Transverse colon (tissue), 3 donors: Measurements from ENCODE around the gene SLC17A5.

Source experiments
- POLR2A ChIP-seq: fragments of 450-650 bp; IDR thresholded peaks from one replicate; pipeline ENCODE4 v1.6.1; 2016; ENCODE audit warnings: antibody characterized with exemption, mild to moderate bottlenecking, moderate library complexity
- TF ChIP-seq, protein P1 (sequence below), 5 experiments: fragments of 200-600 bp in 3 of 5; fragments of 450-650 bp in 2 of 5; sonication (generic) in 3 of 5; IDR thresholded peaks; 1 replicate in 2 of 5; 2 replicates in 3 of 5; pipeline ENCODE4 v1.5.1; 2016 to 2017; ENCODE audit warnings: antibody characterized with exemption in 5 of 5, inconsistent platforms in 3 of 5, mild to moderate bottlenecking in 2 of 5, moderate library complexity in 1 of 5

DNA sequence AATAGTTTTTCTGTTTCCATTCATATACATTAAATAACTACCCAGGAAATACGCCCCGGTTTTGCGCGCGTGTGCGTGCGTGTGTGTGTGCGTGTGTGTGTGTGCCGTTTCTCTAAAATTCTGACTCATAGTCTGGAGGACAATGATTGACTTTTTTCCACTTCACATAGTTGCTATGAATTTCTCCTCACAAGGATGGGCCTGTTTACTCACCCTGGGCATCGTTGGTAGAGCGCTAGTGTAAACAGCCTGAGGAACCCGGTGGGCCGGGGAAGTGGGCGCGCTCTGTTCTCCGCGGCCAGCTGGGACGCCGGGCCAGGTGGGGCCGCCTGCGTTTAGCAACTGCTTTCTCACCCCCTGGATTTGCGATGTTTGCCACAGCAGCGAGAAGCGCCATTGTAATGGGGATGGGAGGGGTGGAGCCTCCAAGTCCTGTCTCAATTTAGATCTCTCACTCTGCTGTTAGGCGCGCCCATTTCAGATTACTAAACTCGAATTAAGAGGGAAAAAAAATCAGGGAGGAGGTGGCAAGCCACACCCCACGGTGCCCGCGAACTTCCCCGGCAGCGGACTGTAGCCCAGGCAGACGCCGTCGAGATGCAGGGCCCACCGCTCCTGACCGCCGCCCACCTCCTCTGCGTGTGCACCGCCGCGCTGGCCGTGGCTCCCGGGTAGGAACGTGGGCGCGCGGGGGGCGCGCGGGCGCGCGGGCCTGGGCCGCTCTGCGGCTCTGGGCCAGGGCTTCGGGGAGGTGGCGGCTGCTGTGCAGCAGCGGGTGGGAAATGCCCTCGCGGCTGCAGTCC lies 42.0 kb upstream of the SLC17A5 start, which contains the start of gene CD109:
- TF ChIP-seq, protein P1, sequence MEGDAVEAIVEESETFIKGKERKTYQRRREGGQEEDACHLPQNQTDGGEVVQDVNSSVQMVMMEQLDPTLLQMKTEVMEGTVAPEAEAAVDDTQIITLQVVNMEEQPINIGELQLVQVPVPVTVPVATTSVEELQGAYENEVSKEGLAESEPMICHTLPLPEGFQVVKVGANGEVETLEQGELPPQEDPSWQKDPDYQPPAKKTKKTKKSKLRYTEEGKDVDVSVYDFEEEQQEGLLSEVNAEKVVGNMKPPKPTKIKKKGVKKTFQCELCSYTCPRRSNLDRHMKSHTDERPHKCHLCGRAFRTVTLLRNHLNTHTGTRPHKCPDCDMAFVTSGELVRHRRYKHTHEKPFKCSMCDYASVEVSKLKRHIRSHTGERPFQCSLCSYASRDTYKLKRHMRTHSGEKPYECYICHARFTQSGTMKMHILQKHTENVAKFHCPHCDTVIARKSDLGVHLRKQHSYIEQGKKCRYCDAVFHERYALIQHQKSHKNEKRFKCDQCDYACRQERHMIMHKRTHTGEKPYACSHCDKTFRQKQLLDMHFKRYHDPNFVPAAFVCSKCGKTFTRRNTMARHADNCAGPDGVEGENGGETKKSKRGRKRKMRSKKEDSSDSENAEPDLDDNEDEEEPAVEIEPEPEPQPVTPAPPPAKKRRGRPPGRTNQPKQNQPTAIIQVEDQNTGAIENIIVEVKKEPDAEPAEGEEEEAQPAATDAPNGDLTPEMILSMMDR (IDR thresholded peaks at IDR 0.05) = no peak
- TF ChIP-seq POLR2A = peak; percentile 24
